NCI-H82 (cell line): ENCODE results near the gene TMEM273.
"Not testable (repeated sequence)": the region's sequence is repeated elsewhere in the genome, so short reads cannot be mapped to it uniquely, and the experiment has no call there.

Experiments
- DNase-seq: peaks from one replicate; lab custom pipeline; 2025; lab: John Stamatoyannopoulos, UW

The TMEM273 gene

DNA sequence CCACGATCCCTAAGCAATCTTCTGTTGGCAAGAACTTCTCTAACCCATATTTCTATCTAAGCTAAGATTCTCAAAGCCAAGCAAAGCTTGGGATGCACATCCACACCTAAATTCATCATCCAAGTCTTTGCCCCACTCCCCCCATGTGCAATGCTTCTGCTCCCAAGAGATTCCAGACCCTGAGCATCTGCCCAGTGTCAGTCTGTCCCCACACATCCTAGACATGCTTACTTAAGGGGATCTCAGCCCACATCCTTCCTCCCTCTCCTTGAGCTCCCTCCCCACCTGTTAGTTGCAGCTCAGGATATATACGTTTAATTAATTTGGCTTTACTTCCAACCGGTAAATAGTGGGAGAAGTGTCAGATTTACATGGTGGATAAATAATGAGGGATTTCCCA is 17.0 kb upstream of the TMEM273 start:
- DNase-seq = no peak

DNA sequence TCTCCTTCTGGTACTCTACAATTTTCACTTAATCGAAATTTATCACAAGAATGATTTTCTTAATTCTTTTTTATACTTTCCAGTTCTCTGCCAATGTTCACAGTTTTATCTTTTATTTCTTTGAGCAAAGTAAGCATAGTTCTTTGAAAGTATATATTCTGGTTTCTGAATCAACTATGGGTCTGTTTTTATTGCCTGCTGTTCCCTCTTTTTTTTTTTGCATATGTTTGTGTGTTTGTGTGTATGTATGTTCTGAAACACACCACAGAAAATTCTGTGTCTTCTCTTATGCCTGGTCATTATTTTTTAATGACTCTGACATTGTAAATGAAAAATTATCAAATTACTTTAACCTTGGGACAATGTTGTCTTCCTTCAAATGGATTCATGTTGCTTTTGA is 15.9 kb upstream of the TMEM273 start:
- DNase-seq = no peak

DNA sequence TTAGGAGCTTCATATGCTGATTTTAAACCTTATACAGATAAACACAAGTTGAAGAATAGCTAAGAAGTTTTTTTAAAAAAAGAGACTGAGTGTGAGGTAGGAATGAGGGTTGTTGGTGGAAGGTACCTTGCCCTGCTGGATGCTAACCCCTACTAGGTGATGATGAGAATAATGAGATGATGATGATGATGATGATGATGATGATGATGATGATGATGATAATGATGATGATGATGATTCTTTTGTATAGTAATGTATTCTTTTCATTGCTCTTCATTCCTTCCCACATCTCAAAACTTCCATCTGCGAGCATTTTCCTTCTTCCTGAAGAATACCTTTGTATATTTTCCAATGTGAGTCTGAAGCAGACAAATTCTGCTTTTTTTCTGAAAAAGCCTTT is 14.1 kb upstream of the TMEM273 start:
- no peak for DNase-seq

DNA sequence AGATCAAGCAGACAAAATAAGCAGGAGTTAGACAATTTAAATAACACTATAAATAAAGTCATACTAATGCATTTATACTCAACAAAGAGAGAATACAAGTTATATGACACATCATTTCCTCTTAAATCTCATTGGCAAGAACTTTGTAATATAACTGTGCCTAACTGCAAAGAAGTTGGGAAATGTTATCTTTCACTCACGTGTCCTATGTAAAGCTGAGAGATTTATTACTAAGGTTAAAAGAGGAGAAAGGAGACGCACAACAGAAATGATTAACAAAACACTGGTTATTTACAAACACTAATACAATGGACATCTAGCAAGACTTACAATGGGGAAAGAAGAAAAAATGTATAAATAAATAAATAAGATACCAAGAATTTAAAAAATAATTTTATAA is 12.7 kb upstream of the TMEM273 start:
- no peak for DNase-seq

DNA sequence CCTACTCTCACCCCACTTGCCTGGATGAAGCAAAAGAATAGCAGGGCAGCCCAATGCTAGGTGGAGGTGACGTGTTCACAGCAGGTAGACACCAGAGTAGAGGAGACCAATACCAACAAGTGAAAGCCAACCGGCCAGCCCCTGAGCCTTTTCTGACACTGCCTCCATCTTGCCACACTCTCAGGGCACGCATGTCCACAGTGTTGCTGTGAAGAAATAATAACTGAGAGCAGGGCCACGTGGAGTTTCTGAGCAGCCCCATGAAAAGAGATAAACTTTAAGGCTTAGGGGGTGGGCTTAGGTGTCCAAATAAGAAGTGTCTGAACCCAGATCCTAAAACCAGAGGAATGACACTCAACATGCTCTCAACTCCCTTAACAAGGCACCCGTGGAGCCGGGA is 9.0 kb upstream of the TMEM273 start:
- DNase-seq = no peak

DNA sequence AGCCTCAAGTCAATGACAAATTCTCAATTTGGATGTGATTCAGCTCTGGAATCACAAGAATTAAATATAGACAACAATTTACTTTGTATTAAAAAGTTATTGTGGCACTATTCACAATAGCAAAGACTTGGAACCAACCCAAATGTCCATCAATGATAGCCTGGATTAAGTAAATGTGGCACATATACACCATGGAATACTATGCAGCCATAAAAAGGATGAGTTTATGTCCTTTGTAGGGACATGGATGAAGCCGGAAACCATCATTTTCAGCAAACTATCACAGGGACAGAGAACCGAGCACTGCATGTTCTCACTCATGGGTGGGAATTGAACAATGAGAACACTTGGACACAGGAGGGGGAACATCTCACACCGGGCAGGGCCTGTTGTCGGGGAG is 7.7 kb upstream of the TMEM273 start:
- DNase-seq = not testable (repeated sequence)

DNA sequence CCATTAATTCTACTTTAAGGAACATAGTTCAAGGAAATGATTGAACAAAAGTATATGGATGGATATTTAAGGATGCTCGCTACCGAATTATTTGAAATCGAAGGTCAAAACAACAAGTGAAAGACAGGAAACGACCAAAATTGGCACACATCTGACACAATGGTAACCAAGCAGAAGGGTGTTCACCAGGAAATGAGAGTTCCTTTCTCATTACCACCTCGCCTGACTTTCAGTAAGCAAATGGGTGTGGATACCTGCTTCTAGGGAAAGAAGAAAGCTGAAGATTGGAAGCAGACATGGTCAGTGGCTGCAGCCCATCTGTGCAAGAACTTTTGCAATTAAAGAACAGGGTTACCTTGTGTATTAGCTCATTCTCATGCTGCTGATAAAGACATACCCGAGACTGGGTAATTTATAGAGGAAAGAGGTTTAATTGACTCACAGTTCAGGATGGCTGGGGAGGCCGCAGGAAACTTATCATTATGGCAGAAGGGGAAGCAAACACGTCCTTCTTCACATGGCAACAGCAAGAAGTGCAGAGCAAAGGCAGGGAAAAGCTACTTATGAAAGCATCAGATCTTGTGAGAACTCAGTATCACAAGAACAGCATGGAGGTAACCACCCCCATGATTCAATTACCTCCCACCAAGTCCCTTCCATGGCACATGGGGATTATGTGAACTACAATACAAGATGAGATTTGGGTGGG is 6.2 kb upstream of the TMEM273 start:
- DNase-seq = no peak

DNA sequence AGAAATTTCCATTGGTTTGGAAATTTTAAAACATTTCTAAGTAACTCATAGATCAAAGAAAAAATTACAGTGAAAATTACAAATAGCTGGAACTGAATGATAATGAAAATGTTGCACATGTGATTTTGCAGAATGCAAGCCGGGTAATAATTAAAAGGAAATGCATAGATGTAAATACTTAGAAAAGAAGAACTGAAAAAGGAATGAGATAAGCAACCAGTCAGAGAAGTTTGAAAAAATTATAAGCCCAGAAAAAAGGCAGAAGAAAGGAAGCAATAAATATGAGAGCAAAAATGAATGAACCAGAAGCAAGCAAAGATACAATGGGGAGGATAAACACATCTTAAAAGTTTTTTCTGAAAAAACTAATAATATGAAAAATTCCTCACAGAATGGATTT is 3.2 kb upstream of the TMEM273 start:
- no peak for DNase-seq

DNA sequence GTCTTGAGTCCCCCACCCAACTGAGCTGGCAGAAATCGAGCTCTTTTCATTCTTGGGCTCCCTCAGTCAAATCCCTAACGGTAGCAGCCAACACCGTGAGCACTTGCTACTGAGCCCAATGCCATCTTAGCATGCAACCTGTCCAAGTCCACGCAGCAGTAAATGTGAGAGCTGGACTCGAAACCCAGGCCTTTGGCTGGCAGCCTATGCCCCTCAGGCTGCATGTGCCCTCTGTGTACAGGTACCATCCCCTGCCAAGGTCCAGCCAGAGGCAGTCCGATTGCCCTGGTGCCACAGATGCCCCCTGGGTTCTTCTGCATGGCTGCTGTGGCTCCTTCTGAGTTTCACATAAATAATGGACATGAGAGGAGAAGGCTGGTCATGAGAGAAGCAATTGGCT is 1.2 kb upstream of the TMEM273 start:
- DNase-seq = no peak

DNA sequence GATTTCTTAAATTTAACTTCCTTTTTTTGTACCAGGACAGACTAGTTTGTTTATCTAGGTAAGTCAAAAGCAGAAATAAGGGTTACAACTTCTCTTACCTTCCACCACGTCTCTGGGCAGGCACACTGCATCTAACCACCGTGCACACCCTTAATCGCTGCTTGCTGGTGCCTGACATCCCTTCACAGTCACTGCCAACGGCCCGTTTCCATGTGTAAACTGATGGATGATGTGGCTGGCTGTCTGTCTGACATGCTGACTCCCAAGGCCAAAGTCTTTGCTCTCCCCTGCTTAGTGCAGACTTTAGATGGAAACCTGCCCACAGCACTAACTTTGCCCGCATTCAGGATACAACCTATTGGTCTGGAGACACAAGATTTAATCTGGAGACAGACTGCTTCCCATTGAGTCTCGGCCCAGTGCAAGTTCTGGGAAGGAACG is 1.1 kb downstream of the TMEM273 start:
- DNase-seq = no peak

DNA sequence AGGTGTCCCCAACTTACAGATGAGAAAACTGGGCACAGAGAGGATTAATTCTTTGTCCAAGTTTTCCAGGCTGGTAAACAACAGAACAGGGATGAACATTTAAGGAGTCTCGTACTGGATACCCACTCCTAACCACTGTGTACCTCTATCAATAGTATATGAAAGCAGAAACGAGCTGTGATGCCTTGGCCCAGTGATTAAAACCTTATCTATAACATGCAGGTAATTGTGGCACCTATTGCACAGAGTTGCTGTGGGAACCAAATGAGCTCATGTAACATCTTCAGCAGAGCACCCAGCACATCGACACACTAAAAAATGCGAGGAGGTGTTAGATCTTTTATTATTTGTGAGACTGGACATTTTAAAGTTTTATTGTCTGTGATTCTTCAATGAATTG is 1.6 kb downstream of the TMEM273 start:
- DNase-seq = no peak

DNA sequence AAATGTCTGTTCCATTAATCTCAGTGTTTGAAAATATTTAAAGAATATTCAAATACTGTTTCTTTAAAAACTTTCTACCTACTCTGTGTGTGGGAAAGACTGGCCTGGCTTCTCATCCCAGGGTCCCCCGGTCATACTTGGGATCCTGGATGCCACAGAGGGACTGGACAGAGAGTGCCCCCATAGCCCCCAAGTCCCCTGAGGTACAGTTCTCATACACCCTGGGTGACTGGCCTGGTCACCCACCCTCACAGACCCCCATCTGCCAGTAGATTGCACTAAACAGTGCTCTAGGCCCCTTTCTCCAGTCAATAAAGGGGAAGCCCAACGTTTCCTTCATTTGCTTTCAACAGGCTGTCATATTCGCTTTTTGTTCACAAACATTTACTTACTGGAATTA is 3.0 kb downstream of the TMEM273 start:
- DNase-seq = no peak

DNA sequence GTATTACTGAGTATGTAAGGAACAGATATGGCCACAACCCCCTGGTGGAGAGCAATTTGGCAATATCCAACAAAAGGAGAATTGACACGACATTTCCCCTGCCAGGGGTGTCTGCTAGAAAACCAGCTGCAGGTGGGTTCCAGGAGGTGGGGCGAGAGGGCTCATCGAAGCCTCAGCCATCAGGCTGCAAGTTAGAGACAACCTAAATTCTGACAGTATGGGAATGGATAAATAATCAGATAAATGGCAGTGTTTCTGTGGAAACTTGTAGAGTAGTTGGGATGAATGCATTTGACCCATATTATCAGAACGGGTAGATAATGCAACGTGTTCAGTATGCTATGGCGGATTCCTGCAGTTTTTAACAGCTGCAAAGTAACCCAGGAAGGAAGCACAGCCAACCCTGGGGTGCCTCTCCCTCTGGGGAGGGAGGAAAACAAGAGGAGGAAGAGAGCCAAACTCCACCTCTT is 3.5 kb downstream of the TMEM273 start:
- no peak for DNase-seq

DNA sequence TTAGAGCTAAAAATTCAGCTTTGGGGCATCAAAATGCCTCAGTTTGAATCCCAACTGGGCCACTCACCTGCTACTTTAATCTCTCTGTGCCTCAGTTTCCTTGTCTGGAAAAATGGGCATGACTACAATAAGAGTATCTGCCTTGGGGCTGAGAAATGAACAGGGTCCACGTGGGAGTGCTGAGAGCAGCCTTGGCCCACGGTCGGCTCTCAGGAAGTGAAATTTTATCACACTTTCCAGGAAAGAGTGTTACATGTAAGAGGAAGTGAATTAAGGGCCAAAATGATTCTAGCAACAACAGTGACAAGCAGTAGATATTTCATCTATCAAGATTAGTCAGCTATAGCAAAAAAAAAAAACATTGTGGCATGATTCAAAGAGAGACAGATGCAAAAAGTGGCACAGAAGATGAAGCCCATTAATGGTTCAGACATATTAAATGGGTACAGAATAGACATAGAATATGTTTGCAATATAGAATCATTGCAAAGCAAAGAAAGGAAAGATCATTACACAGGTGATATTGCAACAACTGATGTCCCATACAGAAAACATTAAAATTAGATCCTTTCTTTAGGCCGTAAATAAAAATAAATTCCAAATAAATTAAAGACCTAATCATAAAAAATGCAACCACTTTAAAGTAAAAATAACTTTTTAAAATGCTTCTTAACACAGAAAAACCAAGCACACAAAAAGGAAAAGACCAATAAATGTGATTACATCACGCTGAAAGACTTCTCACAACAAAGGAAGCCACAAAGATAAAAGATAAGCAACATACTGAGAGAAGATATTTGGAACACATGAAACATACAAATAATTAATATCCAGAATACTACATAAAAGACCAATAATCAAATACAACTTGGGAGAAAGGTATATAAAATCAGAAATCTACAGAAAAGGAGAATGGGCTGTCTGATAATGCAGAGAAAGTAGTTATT is 4.3 kb downstream of the TMEM273 start:
- DNase-seq = no peak

DNA sequence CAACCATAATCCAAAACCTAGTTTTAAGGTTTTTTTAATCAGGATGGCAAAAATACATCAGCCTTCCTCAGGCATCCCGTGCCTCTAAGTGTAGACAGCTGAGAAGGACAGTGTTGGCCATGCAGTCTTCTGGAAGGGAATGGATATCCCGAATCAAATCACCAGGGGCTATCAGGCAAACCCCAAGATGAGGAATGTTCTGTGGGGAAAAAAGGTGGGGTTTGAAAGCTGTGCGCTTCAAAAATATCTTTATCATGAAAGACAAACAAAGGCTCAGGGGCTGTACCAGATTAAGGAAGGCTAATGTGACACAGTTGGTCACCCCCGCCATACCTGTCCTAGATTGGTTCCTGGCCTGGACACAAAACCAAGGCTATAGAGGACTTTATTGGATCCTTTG is 5.4 kb downstream of the TMEM273 start:
- no peak for DNase-seq

DNA sequence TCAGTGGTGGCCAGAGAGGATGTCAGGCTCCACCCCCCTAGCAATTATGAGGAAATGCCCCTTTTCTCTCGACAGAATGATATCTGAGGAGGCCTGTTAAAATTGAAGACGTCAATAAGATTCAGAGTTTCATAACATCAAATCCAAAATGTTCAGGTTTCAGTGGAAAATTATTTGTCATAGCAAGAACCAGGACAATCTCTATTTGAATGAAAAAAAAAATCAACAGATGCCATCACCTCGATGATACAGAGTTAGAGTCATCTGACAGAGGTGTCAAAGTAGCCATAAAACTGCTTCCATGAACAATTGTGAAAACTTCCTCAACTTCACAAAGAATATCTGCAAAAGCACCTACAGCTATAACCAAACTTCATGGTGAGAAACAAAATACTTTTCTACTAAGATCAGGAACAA is 7.7 kb downstream of the TMEM273 start:
- no peak for DNase-seq

DNA sequence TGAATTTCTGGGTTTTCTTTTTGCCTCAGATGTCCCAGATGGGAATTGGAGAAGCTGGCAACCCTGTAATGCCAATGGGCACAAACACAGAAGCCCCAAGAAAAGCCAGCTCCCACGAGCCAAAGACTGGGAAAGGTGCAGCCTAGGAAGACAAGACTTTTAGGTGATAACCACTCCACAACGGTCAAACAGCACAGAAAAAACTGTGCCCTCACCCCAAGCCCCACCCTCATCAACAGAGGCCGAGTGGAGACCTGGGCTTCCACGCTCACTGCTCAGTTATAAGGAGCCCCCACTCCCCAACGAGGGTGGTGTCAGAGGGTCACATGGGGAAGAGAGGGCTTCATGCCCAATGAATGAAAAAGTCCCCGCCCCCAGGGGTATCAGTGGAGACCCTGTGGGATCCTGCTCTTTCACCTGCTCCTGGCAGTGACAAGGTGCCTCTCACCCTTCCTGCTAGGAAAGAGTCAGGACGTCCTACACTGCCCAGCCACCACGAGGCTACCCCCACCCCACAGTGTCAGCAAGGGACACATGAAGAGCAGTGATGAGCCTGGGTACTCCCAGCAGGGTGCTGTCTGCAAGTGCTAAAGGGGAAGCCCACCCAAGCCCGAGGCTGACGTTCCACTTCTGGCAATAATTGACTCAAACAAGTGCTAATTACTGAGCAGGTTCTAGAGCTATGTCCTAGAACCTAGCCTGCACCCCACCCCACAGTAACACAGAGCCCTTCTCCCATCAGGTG is 8.3 kb downstream of the TMEM273 start:
- no peak for DNase-seq

DNA sequence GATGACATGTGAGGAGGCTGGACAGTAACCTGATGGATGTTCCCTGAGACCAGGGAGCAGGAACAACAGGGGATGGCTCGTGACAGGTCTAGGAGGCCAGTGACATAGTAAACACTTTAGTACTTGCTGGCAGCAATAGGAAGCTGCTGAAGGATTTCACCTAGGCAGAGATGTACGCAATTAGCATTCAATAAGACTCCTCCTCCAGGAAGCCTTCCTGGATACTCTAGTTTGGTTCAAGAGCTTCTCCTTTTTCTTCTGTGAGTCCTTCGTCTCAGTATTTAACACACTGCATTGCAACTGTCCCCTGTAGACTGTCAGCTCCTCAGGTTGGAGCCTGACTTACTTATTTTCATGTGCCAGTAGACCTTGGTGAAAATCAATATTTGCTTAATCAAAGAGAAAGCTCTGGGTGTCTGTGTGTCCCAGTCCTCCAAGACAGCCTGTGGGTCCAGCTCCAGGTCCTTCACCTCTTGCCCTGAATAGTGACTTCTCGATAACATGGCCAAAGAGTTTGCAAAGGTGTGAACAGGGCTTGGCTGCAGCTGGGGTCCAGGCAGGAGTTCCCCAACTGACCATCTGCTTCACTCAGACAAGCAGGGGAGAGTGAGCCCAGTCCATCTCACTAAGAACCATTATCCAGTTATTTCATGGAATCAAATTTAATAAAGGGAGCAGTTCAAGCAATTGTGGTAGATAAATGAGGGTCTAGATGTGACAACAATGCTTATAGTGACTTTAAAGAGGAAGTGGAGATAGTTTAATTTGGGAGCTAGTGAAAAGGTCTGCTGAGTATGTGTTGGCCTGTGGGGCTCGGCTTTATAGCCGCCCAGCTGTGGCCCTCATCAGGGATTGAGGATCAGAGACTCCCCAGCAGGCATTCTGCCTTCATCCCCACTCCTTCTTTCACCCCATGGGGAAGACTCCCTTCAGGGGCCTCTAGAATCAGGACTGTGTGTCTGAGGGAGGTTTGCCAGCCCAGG is 9.4 kb downstream of the TMEM273 start:
- no peak for DNase-seq

DNA sequence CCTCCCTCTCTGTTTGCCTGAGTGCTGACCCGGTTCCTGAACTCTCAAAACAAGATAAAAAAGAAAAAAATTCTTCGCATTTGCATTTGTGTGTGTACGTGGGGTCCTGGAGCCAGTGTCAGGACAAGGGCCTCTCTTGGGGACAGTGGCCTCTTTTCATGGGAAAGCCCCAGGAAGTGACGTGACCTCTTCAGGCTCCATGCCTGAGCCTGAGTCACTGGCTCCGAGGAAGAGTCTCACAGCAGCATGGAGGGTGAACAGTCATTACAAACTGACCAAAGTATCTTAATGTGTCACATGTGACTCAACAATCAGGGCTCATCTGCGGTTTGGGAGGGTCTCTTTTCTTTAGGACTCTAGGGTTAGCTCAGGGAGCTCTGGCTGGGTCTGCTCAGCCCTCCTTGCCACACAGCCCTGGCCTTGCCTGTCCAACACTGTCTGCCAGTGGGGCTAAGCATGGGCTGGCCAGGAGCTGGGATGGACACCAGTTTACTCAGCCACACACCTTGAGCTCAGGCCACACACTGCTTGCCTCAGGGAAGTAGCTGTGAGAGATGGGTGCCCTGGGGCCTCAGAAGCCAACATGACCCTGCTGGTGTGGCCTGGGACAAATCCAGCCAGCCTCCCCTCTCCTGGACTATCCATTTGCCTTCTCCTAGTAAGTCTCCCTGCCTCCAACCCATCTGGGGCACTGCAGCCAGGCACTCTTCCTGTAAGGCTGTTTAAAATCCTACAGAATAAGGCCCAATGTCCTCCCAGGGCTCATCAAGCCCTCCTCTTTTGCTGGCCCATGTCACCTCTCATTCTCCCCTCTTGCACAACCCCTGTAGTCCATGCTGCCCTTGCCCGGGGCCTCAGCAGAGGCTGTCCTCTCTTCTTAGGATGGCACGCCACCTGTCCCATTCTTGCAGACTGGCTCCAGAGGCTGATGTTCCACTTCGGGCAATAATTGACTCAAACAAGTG is 10.5 kb downstream of the TMEM273 start:
- no peak for DNase-seq
